LNCAP (cell line): ENCODE measurements around the gene LRAT.

Experiments used
- TF ChIP-seq, protein P1 (sequence below): fragments of 450-650 bp; IDR thresholded peaks from 2 replicates; pipeline ENCODE4 v1.5.1; 2017; ENCODE audit warnings: mild to moderate bottlenecking

Gene LRAT

GRCh38 chr4:154743683-154744340, at the start of gene LRAT:
Gene LRAT (plus strand): TSS chr4:154744000. CDS start chr4:154744327, 327 bp downstream.
- TF ChIP-seq, protein P1, sequence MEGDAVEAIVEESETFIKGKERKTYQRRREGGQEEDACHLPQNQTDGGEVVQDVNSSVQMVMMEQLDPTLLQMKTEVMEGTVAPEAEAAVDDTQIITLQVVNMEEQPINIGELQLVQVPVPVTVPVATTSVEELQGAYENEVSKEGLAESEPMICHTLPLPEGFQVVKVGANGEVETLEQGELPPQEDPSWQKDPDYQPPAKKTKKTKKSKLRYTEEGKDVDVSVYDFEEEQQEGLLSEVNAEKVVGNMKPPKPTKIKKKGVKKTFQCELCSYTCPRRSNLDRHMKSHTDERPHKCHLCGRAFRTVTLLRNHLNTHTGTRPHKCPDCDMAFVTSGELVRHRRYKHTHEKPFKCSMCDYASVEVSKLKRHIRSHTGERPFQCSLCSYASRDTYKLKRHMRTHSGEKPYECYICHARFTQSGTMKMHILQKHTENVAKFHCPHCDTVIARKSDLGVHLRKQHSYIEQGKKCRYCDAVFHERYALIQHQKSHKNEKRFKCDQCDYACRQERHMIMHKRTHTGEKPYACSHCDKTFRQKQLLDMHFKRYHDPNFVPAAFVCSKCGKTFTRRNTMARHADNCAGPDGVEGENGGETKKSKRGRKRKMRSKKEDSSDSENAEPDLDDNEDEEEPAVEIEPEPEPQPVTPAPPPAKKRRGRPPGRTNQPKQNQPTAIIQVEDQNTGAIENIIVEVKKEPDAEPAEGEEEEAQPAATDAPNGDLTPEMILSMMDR = no peak

GRCh38 chr4:154707877-154708276, 35.9 kb upstream of the LRAT start:
- TF ChIP-seq, protein P1 = no peak

- TF ChIP-seq, protein P1 = no peak
These were observed 34.2 kb upstream of the LRAT start for GRCh38 chr4:154709550-154709949.

DNA sequence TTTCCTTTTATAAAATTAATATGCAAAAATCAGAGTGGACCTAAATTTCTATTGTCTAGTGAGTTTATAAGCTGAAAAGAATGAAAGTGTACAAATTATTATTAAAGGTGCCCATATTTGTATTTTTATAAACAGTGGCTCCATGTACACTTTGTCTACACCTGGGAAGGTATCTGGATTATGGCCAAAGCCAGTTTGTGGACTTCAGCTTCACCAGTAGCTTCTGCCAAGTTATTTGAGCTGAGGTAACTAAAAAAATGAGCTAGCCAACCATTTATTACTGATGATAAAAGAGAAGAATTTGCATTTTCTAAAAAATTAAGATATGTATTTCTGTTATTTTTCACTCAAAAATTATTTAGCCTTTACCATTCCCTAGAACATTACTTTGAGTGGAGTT, 32.3 kb upstream of the LRAT start:
- TF ChIP-seq, protein P1 = no peak

GRCh38 chr4:154714339-154715040, 29.3 kb upstream of the LRAT start:
- TF ChIP-seq, protein P1 = no peak

DNA sequence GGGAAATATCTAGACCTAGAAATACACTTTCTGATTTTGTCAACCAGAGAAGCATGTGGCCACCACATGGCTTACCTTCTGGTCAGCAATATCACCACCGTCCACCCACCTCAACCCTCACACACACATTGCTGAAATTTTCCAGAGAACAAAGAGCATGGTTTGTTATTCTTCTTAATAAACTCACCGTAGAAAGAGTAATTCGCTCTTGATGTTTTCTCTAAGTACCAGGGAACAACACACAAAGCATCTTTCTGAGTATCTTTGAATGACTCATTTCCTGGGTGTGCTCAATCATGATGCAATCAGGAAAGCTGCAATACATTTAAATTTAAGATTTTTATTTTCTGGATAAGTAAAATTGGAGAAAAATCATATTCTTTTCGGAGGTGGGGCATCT, 24.7 kb upstream of the LRAT start:
- TF ChIP-seq, protein P1 = no peak

DNA sequence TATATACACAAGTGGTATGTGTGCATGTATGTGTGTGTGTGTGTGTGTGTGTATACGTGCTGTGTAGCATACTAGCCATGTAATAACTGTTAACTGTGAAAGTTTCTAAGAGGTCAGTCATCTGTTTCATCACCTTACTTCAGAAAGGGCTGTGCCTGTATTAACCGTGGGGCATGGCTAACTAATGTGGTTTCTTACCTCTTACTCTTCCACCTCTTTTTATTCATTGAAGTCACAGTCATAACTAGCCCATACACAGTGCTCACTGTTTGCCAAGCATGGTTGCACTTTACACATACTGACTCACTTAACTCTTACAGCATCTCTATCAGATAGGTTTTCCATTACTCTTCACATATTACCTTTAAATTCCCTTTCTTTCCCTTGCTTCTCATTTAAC, 23.7 kb upstream of the LRAT start:
- TF ChIP-seq, protein P1 = no peak
